T-helper 1 cell treated with Interleukin-12 subunit alpha and Interleukin-12 subunit beta and Interleukin-4 antibody, amounts not matched to agents 30 ng/mL and 1 ng/mL, for 36 hours (primary cell): ENCODE data around the gene HIRIP3. TPM values are rescaled to one million over a fixed set of nuclear protein-coding genes. Genes with fewer than 3 reads are reported as not detected.

Experiments used
- intact Hi-C: fragments of 100-400 bp; cut with micrococcal nuclease; formaldehyde crosslinking; loops from one replicate; pipeline ENCODE4 v1.15.1; 2024
- total RNA-seq: library from RNA; stranded (reverse); gene quantifications from 2 replicates; pipeline ENCODE4 v1.2.3, GENCODE V29; 2022

Gene HIRIP3
- total RNA-seq, 1 donor from 2014 or later: 35.8 TPM

- intact Hi-C loops: no loop called here
These were observed 11.2 kb downstream of the HIRIP3 start for GRCh38 chr16:29984137-29984763.

- intact Hi-C loops: no loop called here
These were observed 11.8 kb downstream of the HIRIP3 start for GRCh38 chr16:29983420-29984136.

- intact Hi-C loops: no loop called here
These were observed 12.6 kb downstream of the HIRIP3 start for GRCh38 chr16:29982560-29983419.

GRCh38 chr16:29978564-29979270 lies 16.7 kb downstream of the HIRIP3 start:
- intact Hi-C loops: loop anchor here (10.0 kb wide), 1 partner anchor 676 kb away; the partner anchor contains the start of genes FBRS and PRR14

- intact Hi-C loops: loop anchor here (10.0 kb wide), 1 partner anchor 677 kb away; the partner anchor contains the start of genes FBRS and PRR14
These were observed 17.3 kb downstream of the HIRIP3 start for GRCh38 chr16:29978081-29978480.

- intact Hi-C loops: loop anchor here (10.0 kb wide), 1 partner anchor 678 kb away; the partner anchor contains the start of genes FBRS and PRR14
These were observed 18.2 kb downstream of the HIRIP3 start for GRCh38 chr16:29977063-29977825.

- intact Hi-C loops: loop anchor here (1.0 to 10.0 kb wide), 2 partner anchors 98 to 679 kb away; partner anchors contain the start of genes FBRS and PRR14
These were observed 19.5 kb downstream of the HIRIP3 start for GRCh38 chr16:29975811-29976511.

GRCh38 chr16:29975134-29975538 lies 20.3 kb downstream of the HIRIP3 start:
- intact Hi-C loops: loop anchor here (10.0 kb wide), 1 partner anchor 680 kb away; the partner anchor contains the start of genes FBRS and PRR14

- intact Hi-C loops: loop anchor here (10.0 kb wide), 1 partner anchor 680 kb away; the partner anchor contains the start of genes FBRS and PRR14
These were observed 20.9 kb downstream of the HIRIP3 start for GRCh38 chr16:29974291-29975133.

- intact Hi-C loops: loop anchor here (1.0 to 10.0 kb wide), 9 partner anchors 11 to 681 kb away; partner anchors contain the start of genes CDIPT, FBRS, INO80E and KCTD13
These were observed 21.8 kb downstream of the HIRIP3 start, which contains the start of gene TAOK2 for GRCh38 chr16:29973384-29974246. Gene TAOK2, plus strand, starts transcription at chr16:29973868. Its CDS starts 3,905 bp downstream, at chr16:29977773.

GRCh38 chr16:29972992-29973383 lies 22.4 kb downstream of the HIRIP3 start:
- intact Hi-C loops: loop anchor here (1.0 to 10.0 kb wide), 9 partner anchors 11 to 682 kb away; partner anchors contain the start of genes CDIPT, FBRS, INO80E and KCTD13

GRCh38 chr16:29972500-29972899 lies 22.9 kb downstream of the HIRIP3 start:
- intact Hi-C loops: loop anchor here (10.0 kb wide), 1 partner anchor 682 kb away; the partner anchor contains the start of genes FBRS and PRR14

GRCh38 chr16:29971304-29971703 lies 24.1 kb downstream of the HIRIP3 start:
- intact Hi-C loops: loop anchor here (10.0 kb wide), 1 partner anchor 683 kb away; the partner anchor contains the start of genes FBRS and PRR14

- intact Hi-C loops: no loop called here
These were observed 27.2 kb downstream of the HIRIP3 start for GRCh38 chr16:29968205-29968604.

- intact Hi-C loops: loop anchor here (2.0 kb wide), 1 partner anchor 142 kb away; the partner anchor contains the start of gene MVP
These were observed 32.2 kb downstream of the HIRIP3 start for GRCh38 chr16:29963021-29963743.
